Duodenal mucosa (tissue), 2 donors: Measurements from ENCODE around the gene ENPP6.

Experiments used
- H3K27ac ChIP-seq: one replicate; pipeline ENCODE4 v1.7.0; 2013; ENCODE audit warnings: low read depth, low read length
- H3K27me3 ChIP-seq, 2 donors: one replicate each; pipeline ENCODE4 v1.7.0; 2013; ENCODE audit warnings: low read length in 2 of 2, control low read depth in 1 of 2; ENCODE audit not compliant: insufficient read depth in 2 of 2, control insufficient read depth in 1 of 2
- H3K36me3 ChIP-seq, 2 donors: one replicate each; pipeline ENCODE4 v1.7.0; 2013; ENCODE audit warnings: low read length in 2 of 2, control low read depth in 1 of 2; ENCODE audit not compliant: insufficient read depth in 2 of 2, control insufficient read depth in 1 of 2
- H3K4me1 ChIP-seq, 2 donors: one replicate each; pipeline ENCODE4 v1.7.0; 2013; ENCODE audit warnings: low read length in 2 of 2, control low read depth in 1 of 2; ENCODE audit not compliant: insufficient read depth in 2 of 2, control insufficient read depth in 1 of 2
- H3K4me3 ChIP-seq, 2 donors: one replicate each; pipeline ENCODE4 v1.7.0; 2013; ENCODE audit warnings: low read length in 2 of 2, low read depth in 1 of 2
- H3K9ac ChIP-seq, 2 donors: one replicate each; pipeline ENCODE4 v1.7.0; 2013; ENCODE audit warnings: low read length in 2 of 2, low read depth in 1 of 2
- H3K9me3 ChIP-seq, 2 donors: one replicate each; pipeline ENCODE4 v1.7.0; 2013; ENCODE audit warnings: low read length in 2 of 2, control low read depth in 1 of 2; ENCODE audit not compliant: control insufficient read depth in 1 of 2

The ENPP6 gene

GRCh38 chr4:184074677-184075388 is 142.8 kb downstream of the ENPP6 start:
- Histone ChIP-seq H3K4me3 (no peak overlapping the region), H3K27ac (no peak overlapping the region), H3K4me1 (no peaks in the 10 kb centered on the region), H3K9ac (no peak overlapping the region), H3K36me3 (no peaks in the 10 kb centered on the region), H3K27me3 (no peaks in the 10 kb centered on the region), H3K9me3 (peaks cover 0 to 11% of the 10 kb centered on the region in 2 donors)

DNA sequence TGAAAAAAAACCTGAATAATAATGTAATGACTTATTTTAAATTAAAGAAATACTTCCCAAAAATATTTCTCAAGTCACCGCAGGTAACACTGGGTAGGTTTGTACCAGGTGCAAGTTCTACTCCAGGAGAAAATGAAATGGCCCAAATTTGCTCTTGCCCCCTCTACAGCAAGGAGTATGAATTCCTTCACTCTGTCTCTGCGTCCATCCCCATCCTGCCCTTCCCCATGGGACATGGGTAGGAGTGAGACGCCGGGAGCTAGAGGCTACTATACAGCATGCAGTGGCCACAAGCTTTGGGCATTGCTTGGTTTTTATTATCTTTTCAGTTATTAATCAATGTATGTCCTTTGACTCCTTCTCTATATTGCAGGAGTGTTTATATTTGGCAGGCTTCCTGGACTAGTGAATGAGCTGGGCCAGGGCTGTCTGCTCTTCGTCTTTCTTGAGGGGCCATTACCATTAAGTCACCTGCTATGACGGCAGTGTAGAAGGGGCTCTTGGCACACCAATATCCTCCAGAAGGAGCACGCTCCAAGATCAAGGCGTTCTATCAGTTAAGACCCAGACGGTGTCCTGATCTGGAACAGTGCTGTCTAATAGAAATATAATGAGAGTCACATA is 149.6 kb downstream of the ENPP6 start:
- H3K27ac ChIP-seq, result no peak overlapping the region
- H3K9ac ChIP-seq, result no peak overlapping the region
- H3K36me3 ChIP-seq, result no peaks in the 10 kb centered on the region
- H3K4me3 ChIP-seq, result no peak overlapping the region
- no peaks in the 10 kb centered on the region for H3K27me3 ChIP-seq
- H3K4me1 ChIP-seq, result peaks cover 15 to 34% of the 10 kb centered on the region in 2 donors
- H3K9me3 ChIP-seq, result peaks cover 0 to 11% of the 10 kb centered on the region in 2 donors

DNA sequence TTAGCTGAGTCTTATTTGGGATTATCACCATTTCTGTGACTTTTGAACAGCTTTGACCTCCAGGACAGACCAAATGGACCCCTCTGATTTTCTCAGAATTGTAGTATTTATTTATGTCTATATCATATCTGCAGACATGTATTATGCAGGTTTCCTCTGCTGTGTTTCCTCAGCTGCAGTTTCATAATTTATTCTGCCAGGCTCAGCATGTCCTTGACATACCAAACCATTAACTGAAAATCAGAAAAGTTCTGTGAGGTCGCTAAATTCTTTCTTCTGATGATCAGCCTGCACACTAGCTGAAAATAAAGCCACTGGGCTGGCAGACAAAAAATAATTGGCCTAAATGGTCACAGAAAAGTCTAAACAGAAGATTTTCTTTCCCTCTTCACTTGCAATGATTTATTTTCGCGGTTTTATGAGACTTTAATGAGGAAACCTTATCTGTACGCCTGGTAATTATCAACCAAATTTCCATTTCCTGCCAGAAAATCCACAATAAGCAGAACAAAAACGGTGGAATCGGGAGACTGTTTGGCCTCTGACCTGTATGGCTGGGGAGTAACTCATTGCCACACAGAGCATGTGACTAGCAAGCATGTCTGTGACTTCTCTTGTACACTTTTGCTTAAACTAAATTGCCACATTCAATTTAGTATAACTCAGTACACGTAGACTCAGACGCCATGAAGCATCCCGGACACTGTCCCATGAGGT is 150.9 kb downstream of the ENPP6 start:
- Histone ChIP-seq H3K36me3 (no peaks in the 10 kb centered on the region), H3K27me3 (no peaks in the 10 kb centered on the region), H3K27ac (no peak overlapping the region), H3K9me3 (peaks cover 0 to under 1% of the 10 kb centered on the region in 2 donors), H3K4me3 (no peak overlapping the region), H3K9ac (no peak overlapping the region), H3K4me1 (peaks cover 15 to 34% of the 10 kb centered on the region in 2 donors)

GRCh38 chr4:184064877-184065276 is 152.8 kb downstream of the ENPP6 start:
- no peaks in the 10 kb centered on the region for H3K27me3 ChIP-seq
- no peaks in the 10 kb centered on the region for H3K9me3 ChIP-seq
- peak overlapping the region in 1 of 2 donors; percentile 5 for H3K4me3 ChIP-seq
- H3K27ac ChIP-seq, result no peak overlapping the region
- H3K36me3 ChIP-seq, result no peaks in the 10 kb centered on the region
- no peak overlapping the region for H3K9ac ChIP-seq
- H3K4me1 ChIP-seq, result peaks cover 15 to 34% of the 10 kb centered on the region in 2 donors

DNA sequence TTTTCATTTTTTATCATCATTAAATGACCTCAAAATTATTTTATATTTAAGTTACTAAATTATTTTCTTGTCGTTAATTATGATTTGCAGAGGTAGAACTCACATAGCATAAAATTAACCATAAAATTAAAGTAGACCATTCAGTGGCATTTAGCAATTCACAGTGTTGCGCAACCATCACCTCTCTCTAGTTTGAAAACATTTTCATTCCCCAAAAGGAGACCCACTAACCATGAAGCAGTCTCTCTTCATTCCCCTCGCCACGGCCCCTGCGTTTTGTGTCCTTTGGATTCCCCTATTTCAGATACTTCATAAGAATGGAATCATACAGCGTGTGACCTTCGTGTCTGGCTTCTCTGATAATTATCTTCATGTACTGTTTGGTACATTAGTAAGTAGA is 154.9 kb downstream of the ENPP6 start:
- Histone ChIP-seq H3K27me3 (no peaks in the 10 kb centered on the region), H3K36me3 (no peaks in the 10 kb centered on the region), H3K9me3 (no peaks in the 10 kb centered on the region), H3K4me1 (peaks cover 15 to 28% of the 10 kb centered on the region in 2 donors), H3K4me3 (no peak overlapping the region), H3K9ac (no peak overlapping the region), H3K27ac (no peak overlapping the region)

DNA sequence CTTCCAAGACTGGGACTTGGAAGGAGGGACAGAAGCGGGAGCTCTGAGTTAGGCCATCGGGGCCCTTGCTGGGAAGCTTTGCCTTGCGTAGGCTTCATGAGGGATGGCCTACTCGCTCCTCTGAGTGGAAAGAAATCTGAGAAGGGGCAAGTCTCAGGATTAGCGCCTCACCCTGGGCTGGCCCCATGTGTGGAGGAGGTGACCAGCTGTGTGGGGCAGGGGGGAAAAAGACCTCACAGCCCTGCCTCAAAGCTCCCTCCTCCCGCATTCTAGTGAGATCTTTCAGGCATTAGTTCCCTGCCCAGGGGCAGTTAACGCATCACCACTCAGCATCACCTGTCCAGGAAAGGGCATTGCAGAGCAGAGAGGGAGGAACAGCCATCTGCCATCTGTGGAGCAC is 156.1 kb downstream of the ENPP6 start:
- Histone ChIP-seq H3K36me3 (no peaks in the 10 kb centered on the region), H3K4me3 (no peak overlapping the region), H3K27ac (no peak overlapping the region), H3K27me3 (no peaks in the 10 kb centered on the region), H3K9me3 (no peaks in the 10 kb centered on the region), H3K4me1 (peaks cover 6 to 16% of the 10 kb centered on the region in 2 donors), H3K9ac (no peak overlapping the region)

- Histone ChIP-seq H3K36me3 (no peaks in the 10 kb centered on the region), H3K27ac (no peak overlapping the region), H3K9ac (no peak overlapping the region), H3K27me3 (no peaks in the 10 kb centered on the region), H3K9me3 (no peaks in the 10 kb centered on the region), H3K4me3 (no peak overlapping the region), H3K4me1 (no peaks in the 10 kb centered on the region)
Observed at GRCh38 chr4:184059099-184059498, 158.6 kb downstream of the ENPP6 start.

GRCh38 chr4:184058026-184058425 is 159.6 kb downstream of the ENPP6 start:
- no peaks in the 10 kb centered on the region for H3K4me1 ChIP-seq
- no peak overlapping the region for H3K9ac ChIP-seq
- H3K36me3 ChIP-seq, result no peaks in the 10 kb centered on the region
- H3K4me3 ChIP-seq, result no peak overlapping the region
- H3K27me3 ChIP-seq, result no peaks in the 10 kb centered on the region
- no peak overlapping the region for H3K27ac ChIP-seq
- no peaks in the 10 kb centered on the region for H3K9me3 ChIP-seq

GRCh38 chr4:184056877-184057276 is 160.8 kb downstream of the ENPP6 start:
- no peak overlapping the region for H3K27ac ChIP-seq
- H3K9ac ChIP-seq, result no peak overlapping the region
- H3K4me3 ChIP-seq, result no peak overlapping the region
- H3K36me3 ChIP-seq, result no peaks in the 10 kb centered on the region
- no peaks in the 10 kb centered on the region for H3K27me3 ChIP-seq
- no peaks in the 10 kb centered on the region for H3K9me3 ChIP-seq
- H3K4me1 ChIP-seq, result no peaks in the 10 kb centered on the region

DNA sequence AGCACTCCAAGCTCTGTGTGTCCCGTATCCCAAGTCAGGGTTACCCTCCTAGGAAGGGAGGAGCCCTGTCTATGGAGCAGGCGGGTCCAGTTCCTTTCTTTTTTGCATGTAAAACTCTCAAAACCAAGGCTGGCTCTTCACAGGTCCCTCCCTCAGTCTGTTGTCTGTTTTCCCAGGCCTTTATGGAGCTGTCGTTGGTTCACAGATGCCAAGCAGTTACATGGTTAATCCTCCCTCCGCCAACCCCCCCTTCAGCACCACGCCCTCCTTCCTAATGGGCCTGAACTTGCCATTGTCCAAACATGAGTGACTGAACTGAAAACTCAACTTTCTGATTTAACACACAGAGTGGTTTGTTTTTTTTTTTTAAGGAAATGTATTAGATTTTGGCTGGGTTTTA is 164.2 kb downstream of the ENPP6 start:
- no peak overlapping the region for H3K27ac ChIP-seq
- H3K27me3 ChIP-seq, result no peaks in the 10 kb centered on the region
- H3K36me3 ChIP-seq, result no peaks in the 10 kb centered on the region
- H3K9me3 ChIP-seq, result no peaks in the 10 kb centered on the region
- H3K4me1 ChIP-seq, result no peaks in the 10 kb centered on the region
- H3K4me3 ChIP-seq, result no peak overlapping the region
- H3K9ac ChIP-seq, result no peak overlapping the region
